GM12801 (cell line): Measurements from ENCODE around the gene LIF.

Source experiments
- TF ChIP-seq, protein P1 (sequence below): IDR thresholded peaks from one replicate; pipeline ENCODE4 v1.5.1; 2011; ENCODE audit warnings: control low read depth; ENCODE audit not compliant: insufficient read length; ENCODE audit errors: extremely low read depth

The LIF gene

DNA sequence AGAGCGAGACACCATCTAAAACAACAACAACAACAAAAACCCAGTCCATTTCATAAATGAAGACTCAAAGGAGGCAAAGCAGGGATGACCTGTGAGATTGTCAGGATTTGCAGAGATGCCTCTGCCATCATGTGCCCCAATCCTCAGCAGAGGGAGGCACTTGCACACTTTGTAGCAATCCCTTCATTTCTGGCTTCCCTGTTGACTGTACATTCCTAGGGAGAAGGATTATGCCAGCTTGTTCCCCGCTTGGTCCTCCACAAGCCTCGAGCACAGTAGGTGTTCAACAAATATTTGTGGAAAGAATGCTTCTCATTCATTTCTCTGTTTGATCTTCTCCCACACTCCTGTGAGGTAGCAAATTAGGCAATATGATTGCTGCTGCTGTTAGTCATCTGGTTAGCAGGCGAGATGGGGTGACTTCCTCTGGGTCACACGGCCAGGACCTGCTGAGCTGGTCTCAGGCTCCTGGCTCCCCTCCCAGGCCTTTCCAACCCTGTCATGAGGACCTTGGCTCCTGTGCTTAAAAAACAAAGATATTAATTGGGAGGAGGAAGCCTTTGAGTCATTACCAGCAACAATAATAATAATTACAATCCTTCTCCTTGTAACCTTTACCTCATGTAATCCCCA, 34.1 kb downstream of the LIF start:
- TF ChIP-seq, protein P1, sequence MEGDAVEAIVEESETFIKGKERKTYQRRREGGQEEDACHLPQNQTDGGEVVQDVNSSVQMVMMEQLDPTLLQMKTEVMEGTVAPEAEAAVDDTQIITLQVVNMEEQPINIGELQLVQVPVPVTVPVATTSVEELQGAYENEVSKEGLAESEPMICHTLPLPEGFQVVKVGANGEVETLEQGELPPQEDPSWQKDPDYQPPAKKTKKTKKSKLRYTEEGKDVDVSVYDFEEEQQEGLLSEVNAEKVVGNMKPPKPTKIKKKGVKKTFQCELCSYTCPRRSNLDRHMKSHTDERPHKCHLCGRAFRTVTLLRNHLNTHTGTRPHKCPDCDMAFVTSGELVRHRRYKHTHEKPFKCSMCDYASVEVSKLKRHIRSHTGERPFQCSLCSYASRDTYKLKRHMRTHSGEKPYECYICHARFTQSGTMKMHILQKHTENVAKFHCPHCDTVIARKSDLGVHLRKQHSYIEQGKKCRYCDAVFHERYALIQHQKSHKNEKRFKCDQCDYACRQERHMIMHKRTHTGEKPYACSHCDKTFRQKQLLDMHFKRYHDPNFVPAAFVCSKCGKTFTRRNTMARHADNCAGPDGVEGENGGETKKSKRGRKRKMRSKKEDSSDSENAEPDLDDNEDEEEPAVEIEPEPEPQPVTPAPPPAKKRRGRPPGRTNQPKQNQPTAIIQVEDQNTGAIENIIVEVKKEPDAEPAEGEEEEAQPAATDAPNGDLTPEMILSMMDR: no peak

DNA sequence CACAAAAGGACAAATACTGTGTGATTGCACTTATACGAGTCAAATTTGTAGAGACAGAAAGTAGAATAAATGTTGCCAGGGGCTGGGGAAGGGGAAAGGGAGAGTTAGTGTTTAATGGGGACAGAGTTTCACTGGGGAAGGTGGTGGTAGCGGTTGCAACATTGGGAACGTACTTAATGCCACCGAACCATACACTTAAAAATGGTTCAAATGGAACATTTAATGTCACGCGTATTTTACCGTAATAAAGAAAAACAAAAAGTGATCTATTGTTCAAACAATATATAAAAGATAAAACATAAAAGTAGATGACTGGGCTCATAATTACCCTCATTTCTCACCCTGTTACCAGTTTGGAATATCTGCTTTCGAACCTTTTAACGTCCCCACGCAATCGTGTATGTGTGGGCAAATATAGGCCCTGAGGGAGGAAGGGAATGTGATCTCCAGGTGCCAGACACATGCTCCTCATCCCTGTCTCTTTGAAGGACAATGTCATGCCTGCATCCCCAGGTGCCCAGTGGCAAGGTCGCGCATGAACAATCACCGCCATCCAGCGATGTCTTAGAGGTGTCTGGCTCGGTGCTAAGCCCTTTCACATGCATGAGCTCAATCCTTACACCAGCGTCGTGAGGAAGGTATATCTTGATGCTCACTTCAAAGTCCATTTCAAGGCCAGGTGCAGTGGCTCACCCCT, 35.3 kb downstream of the LIF start:
- TF ChIP-seq, protein P1: no peak

DNA sequence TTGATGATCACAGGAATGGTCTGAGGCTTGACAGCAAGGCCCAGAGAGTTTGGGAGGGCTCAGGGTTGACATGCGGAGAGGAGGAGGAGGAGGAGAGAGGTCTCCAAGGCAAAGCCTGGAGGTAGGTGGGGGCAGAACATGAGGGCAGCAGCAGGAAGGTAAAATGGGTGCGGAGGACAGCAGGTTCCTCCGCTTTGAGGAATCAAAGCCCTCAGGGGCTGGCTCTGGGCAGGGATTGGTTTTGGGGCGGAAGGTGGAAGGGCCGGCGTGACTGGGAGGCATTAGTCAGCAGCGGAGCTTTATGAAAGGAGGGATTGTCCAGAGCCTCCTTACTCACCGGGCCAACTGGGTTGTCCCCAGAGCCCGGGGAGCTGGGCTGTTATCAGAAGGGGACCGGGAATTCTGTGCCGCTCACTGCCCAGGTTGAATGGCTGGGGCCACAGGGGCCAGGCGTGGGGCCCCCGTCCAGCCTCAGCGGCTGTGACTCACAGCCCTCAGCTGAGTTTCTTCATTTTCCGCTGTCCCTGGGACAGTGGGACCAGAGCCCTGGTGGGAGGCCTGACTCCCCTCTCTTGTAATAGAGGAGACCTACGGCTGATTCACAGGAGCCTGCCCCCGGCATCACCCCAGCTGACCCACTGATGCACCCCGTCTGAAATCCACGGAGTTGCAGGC, 36.2 kb downstream of the LIF start:
- TF ChIP-seq, protein P1: no peak

DNA sequence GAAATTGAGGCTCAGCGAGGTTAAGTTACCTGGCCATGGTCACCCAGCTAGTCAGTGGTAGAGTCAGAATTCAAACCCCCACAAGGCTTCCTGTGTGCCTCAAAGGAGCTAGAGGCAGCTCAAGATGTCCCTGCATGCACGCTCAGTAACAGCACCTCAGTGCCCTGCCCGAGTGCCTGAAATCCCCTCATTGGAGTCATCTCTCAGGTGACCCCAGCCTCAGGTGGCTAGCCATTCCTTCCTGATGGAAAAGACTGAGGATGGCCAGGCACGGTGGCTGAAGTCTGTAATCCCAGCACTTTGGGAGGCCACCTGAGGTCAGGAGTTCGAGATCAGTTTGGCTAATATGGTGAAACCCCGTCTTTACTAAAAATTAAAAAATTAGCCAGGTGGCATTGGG, 36.9 kb downstream of the LIF start:
- TF ChIP-seq, protein P1: no peak

DNA sequence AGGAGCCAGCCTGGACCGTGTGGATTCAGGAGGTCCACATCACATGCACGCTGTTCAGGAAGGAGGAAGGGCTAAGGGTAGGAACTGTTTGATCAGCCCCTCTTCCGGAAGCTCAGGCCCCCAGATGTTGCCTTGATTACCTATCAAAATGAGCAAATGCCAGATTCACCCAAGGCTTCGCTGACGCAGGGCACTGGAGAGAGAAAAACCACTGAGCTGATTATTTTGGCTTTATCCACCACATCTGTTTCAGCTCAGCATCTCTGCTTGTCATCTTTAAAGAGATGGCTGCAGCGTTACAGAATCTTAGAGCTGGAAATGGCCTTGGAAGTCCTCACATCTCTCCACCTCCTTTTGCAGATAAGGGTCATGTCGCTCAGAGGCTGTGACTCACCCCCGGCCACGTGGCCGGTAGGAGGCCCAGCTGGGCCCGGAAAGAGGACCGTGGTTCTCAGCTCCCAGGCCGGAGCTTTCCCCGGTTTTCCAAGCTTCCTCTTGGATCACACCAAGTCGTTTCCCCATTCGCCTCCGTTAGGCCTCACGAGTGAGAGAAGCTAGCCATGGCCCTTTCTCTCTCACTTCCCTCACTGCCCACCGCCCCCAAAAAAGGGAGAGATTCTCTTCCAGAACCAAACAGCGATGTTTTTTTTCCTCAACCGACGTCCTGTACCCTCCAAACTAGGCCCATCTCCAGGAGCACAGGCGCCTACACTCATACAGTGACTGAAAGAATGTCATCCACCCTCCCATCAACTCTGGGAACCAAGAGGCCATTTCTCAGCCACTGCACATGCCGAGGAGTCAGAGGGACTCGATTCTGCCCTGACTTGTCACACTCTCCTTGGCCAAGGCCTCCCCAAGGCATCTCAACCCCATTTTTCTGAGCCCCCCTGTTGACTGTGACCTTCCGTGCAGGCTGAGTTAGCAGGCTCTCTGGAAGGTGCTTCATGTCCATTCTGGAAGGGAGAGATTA, 37.6 kb downstream of the LIF start:
- TF ChIP-seq, protein P1: no peak

DNA sequence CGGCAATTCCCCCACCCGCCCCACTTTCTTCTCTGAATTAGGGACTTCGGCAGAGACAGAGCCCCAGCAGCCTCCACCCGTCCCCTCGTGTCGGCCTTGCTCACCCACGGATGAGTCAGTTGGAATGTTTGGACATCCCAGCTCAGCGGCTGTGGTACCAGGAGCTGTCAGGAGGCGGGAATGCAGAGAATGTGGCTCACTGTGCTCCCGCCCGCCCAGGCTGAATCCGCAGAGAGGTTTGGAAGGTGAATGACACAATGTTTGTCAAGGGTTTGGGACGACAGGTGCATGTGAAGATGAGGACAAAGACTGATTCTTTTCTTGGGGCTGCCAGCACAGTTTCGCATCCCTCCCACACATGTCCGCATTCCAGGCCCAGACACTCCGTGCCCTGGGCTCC, 39.6 kb downstream of the LIF start:
- TF ChIP-seq, protein P1: no peak
